DMS153 treated with DMSO at 0.1 percent for 48 hours (cell line): ENCODE measurements around the gene MTPN.
A peak's percentile ranks its signal among the peaks of the same experiment; 100 is the strongest.

Experiments used
- DNase-seq: peaks from one replicate; lab custom pipeline; 2025; ENCODE audit not compliant: unreplicated experiment; lab: John Stamatoyannopoulos, UW

MTPN gene, protein sequence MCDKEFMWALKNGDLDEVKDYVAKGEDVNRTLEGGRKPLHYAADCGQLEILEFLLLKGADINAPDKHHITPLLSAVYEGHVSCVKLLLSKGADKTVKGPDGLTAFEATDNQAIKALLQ

DNA sequence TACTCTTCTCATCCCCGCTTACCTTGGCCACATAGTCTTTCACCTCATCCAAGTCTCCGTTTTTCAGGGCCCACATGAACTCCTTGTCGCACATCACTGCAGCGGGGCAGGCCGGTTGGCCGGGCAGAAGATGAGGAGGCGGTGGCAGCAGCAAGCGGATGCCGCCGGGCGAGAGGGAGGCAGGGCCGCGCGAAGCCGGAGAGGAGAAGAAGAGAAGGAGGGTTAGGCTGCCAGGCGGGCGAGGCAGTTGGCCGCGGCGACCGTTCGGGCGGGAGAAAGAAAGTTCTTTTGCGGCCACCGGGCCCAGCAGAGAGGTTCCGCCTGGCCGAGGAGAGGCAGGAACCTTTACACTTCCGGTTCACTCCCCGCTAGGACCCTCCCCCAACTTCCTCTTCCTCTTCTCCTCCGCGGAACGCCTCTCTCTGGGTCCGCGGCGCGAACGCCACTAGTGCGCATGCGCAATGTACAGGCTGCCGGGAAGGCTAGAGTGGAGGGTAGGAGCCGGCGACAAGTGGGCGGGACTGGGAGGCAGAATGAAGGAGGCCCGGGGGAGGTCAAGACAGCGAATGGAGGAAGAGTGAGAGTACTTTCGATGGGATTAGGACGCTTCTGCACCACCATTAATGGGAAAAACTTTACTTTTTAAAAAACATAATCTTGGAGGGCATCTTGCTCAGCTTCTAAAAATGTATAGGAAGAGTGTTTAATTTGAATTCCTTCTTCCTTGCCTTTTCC, at the start of gene MTPN:
TSS of gene MTPN (minus strand) at position 353 of the 735 bp plus-strand sequence. CDS start at position 94, 259 bp downstream.
- DNase-seq: peak; percentile 97

GRCh38 chr7:136026209-136026608, 49.0 kb upstream of the MTPN start:
- DNase-seq: no peak

- peak; percentile 95 for DNase-seq
Observed at GRCh38 chr7:136023134-136023869, 46.1 kb upstream of the MTPN start.

GRCh38 chr7:136020556-136020955, 43.4 kb upstream of the MTPN start:
- no peak for DNase-seq

- DNase-seq: no peak
Observed at GRCh38 chr7:136018104-136018503, 40.9 kb upstream of the MTPN start.

GRCh38 chr7:136016649-136017395, 39.7 kb upstream of the MTPN start:
- no peak for DNase-seq

DNA sequence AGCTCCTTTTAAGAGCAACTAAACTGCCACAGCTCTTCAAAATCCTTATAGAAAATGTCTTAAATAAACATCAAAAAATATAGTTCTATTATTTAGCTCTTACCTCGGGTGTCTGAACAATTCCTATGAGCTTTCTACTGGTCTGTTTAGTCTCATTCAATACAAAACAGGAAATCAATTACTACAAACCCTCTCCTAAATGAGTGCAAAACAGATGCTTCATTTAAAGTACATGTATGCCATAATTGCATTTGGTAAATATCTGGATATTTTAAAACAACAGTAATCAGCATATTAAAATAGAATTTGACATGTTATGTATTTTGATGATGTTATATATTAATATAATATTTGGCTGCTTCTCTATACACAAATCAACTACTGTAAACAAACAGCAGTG, 38.5 kb upstream of the MTPN start:
- no peak for DNase-seq

DNA sequence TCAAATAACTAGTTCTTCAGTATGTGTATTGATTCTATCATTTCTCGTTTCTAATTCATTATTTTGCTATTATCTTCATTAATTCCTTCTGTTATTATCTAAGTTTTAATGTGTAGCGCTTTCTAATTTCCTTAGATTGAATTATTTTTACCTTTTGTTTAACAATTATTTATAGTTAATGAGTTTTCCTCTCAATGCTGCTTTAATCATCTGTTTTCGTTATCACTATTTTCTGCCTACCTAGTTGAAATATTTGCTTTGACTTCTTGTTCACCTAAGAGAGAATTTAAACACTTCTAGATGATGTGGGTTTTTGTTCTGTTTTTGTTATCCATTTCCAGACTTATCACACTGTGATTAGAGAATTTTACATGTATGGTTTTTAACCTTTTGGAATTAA, 37.5 kb upstream of the MTPN start:
- DNase-seq: no peak

DNA sequence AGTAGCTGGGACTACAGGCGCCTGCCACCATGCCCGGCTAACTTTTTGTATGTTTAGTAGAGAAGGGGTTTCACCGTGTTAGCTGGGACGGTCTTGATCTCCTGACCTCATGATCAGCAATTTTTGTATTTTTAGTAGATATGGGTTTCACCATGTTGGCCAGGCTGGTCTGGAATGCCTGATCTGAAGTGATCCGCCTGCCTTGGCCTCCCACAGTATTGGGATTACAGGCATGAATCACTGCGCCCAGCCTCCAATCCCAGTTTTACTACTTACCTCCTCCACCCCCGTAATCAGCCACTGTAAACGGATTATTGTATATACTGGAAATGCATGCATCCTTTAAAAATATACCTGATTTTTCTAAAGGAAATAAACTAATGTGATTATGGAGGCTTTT, 35.1 kb upstream of the MTPN start:
- DNase-seq: no peak

DNA sequence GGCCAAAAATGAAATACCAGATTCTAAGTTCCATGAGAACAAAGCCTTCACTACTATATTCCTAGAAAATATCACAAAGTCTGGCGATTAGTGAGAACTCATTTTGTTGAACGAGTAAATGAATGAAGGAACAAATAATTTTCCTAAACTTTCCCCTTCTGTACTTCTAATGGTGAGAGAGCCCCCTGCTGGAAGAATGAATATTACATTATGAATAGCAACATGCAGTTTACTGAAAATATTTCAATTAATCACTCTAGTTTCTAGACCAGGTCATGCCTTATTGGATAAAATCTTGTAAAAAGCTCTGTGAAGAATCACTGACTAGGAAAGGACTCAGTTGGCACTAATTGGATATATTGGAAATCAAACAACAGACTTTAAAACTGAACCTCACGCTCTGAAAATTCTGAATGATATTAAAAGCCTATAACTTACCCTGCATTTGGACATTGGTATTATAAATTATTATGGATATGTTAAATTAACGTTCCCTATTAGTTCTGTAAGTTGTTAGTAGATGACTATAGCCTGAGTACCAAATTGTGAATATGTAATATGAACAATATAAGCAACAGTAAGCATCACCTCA, 32.4 kb upstream of the MTPN start:
- DNase-seq: peak; percentile 39

GRCh38 chr7:136006208-136006607, 29.0 kb upstream of the MTPN start:
- no peak for DNase-seq

- DNase-seq: no peak
Observed at GRCh38 chr7:136004083-136004482, 26.9 kb upstream of the MTPN start.

- no peak for DNase-seq
Observed at GRCh38 chr7:136002802-136003201, 25.6 kb upstream of the MTPN start.

- DNase-seq: no peak
Observed at GRCh38 chr7:136000288-136000913, 23.2 kb upstream of the MTPN start.

DNA sequence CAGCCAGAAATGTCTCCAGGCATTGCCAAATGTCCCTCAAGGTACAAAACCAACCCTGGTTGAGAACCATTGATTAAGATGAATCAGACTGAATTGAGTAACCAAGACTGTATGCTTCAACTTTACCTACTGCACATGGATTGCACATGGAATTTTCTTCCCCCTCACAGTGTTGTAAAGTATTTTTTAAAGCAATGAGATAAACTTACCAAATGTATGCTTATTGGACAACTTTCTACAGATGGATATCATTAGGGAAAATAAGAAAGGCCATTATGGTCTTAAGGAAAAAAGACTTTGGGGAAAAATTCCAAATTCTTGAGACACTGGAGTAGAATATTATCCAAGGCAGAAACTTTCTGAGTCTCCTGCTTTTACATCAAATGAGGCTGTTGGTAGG, 20.9 kb upstream of the MTPN start:
- no peak for DNase-seq

DNA sequence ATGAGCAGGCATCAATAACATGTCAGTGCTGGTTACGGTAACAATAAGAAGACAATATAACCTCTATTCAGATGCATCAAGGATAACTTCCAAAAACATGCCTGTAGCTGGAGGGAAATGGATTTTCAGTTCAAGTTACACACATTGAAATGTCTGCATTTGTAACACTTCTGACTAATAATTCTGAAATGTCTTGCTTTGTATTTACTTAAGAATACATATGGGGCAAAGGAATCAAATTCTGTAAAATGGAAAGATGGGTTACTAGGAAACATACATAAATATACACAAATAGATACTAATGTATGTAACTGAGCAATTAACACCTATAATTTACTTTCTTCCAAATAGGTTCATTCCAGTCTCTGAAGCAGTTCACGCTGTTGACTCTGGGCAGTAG, 18.6 kb upstream of the MTPN start:
- no peak for DNase-seq

GRCh38 chr7:135994466-135995205, 17.5 kb upstream of the MTPN start:
- no peak for DNase-seq

DNA sequence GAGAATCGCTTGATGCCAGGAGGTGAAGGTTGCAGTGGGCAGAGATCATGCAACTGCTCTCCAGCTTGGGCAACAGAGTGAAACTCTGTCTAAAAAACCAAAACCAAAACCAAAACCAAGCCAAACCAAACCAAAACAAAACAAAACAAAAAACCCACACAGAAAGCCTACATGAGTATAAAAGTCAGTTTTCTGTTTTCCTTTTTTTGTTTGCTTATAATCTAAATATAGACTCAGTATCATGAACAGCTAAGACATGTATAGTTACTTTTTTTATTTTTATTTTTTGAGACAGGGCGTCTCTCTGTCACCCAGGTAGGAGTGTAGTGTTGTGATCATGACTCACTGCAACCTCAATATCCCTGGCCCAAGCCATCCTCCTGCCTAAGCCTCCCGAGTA, 16.8 kb upstream of the MTPN start:
- DNase-seq: no peak

- no peak for DNase-seq
Observed at GRCh38 chr7:135991906-135992305, 14.7 kb upstream of the MTPN start.

DNA sequence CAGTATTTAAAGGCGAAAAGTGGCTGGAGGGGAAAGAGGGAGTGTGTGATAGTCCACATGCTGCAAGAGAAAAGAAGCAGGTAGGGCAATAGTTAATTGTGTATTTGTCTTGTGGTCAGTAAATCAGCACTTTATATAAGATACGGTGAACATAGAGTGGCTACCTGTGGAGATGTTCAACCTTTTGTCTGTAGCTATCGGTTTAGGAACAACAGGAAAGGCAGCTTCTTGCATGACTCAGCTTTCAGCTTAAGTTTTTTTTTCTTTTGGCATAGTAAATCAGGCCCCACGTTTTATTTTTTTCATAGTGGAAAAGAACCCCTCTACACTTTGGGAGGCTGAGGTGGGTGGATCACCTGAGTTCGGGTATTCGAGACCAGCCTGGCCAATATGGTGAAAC, 14.2 kb upstream of the MTPN start:
- DNase-seq: no peak
